Stimulated activated CD8-positive, alpha-beta memory T cell treated with anti-CD3 and anti-CD28 coated beads, Interleukin-15, amount 100 ng/mL, for 4 hours (primary cell): ENCODE data around the gene MAD1L1.

ENCODE experiments used
- DNase-seq, 2 donors: peaks; one replicate each; pipeline ENCODE4 v3.0.0-alpha.2; 2020; ENCODE audit warnings: low read depth in 2 of 2

MAD1L1 gene

DNA sequence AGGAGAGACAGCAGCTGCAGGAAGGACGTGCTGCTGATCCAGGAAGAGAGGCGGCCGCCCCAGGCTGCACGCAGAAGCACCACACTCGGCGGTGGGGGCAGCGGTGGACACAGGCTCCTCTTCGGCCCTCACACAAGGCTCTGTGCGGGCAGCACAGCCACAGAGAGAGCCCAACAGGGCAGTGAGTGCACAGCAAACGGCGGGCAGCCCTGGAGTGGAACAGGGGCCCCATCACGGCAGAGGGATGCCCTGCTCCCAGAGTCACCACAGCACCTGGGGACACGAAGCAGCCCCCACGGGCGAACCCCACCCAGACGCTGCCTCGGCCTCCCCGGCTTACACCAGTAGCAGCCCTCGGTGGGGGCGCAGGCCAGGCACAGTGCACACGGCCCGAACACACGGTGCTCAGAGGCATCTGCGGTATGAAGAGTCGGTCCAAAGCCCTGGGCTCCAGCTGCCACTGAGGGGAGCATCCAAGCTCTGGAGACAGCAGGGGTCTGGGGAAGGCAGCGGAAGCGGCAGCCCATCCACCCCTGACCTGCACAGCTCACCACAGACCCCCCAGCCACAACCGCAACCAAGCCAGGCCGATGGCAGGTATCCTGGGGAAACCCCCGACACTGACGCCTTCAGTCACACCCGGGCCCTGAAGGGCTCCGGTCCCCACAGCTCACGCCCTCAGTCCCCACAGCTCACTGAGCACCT is 26.1 kb upstream of the MAD1L1 start:
- DNase-seq = no peak

DNA sequence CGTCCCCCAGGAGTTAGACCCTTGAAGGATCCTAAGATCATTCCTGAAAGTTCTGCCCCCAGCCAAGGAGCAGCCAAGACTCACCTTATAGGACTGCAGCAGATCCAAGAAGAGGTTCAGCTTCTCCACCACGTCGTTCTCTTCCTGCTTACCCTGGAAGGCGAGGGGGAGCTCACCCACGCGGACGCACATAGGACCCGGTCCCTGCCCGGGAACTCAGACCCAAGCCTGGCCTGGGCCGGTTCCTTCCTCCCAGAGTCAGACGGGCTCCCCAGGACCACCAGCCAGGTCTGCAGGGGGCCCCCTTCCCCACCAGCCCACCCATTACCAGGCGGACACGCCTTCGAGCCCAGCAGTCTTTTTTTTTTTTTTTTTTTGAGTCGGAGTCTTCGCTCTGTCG is 24.9 kb upstream of the MAD1L1 start:
- no peak for DNase-seq

DNA sequence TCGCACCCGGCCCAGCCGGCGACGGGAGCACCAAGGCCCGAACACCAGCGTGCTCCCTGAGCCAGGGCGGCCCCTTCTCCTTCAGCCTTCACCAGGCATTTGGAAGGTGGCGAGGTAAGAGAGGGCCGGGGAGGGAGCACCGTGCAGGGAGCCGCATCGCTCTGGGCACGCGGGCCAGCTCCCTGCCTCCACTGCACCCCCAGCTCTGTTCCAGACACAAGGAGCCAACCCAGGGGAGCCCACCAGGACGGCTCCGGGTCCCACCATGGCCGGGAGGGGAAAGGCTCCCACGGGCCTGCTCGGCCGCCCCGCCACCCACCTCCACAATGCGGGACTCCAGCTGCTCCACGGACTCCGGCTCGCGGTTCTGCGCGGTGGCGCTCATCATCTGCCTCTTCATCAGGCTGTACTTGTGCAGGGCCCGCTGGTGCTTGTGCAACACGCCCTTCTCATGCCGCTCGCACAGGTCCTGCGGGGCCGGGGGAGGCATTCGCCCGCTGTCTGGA is 24.4 kb upstream of the MAD1L1 start:
- DNase-seq = no peak

DNA sequence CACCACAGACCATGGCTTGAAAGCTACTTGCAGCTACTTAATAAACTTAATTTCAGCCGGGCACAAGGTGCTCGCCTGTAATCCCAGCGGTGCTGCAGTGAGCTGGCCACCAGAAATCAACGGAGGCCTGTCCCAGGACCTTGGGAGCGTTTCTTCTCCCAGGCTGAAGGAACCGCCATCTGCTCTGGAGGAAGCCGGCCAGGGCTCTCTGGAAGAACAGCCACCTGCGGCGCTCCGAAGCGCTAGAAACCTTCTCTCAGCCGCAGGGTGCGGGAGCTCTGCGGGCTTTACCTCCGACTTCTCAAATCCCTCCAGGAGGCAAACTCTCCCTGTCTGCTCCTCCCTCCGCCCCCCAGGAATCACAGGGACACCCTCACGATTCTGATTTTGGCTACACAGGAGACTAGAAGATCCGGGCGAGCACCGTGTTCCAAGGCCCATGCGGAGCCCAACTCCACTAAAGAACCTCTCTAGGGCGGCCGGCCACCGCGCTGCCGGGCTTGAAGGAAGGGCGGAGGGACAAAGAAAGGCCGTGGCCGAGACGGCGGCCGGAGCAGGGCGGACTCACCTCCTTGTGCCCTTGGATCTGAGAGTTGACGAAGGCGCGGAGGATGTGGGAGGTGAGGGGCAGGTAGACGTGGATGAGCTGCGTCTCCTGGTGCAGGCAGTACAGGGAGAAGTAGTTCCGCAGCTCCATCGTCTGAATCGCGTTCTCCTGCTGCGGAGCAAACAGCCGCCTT is 23.7 kb upstream of the MAD1L1 start:
- DNase-seq = no peak

DNA sequence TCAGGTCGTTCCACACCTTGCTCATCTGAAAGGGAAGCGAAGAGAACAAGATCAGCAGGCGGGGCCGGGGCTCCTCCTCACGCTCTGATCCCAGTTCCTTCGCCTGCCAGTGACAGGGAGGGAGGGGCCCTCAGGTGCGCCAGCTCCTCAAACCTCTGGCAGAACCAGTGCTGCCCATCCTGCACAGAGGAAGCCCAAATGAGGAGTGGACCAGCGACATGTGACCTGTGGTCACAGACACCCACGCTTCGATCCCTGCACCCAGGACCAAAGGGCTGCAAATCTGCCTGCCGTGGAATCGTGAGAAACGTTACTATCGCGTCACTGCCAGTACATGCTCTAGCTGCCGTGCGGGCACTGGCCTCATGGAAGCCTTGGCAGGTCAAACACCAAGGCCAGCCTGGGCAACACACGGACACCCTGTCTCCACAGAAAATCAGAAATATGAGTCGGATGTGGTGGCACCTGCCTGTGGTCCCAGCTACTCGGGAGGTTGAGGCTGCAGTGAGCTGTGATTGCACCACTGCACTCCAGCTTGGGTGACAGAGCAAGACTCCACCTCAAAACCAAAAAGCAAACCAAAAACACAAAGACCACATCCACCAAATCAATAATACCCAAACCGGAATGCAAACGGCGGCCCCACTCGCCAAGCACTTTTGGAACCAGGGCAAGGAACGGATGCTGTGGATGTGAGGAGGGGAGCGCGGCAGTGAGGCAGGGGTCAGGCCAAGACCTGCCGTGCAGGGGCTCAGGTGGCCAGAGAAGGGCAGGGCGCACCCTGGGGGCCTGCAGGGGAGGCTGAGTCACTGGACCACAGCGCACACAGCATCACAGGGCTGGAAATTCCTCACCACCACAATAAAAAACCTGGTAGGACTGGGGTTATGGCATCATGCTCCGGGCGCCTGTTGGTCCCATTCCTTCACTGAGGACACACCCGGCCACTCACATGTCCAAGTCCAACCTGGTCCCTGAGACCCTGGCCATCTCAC is 22.7 kb upstream of the MAD1L1 start:
- DNase-seq = no peak

DNA sequence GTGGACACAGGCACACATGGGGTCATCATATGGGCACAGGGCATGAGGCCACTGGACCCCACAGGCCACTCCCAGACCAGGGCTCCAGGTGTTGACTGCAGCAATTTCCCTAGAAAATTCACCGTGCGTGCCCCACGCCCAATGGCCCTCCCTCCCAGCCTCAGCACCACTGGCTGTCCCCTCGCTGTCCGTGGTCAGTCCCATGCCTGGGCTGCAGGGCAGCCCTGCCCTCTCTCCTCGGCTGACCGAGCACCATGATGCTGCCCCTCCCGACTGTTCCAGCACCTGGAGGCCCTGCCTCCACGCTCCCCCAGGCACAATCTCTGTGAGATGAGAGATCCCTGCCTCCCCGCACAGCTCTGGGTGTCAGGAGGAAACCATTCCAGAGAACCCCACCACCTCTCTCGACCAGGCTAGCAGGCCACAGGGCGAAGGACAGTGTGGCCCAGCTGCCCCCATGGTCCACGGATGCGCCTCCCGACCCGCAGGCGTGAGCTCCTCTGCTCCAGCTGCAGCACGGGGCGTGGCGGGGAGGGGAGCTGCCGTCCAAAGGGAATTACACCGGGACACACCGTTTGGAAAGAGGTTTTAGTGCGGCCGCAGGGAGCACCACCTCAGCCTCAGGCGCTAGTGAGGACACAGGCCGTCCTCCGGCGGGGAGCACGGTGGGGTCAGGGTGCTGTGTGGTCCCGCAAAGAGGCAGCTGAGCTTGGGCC is 21.8 kb upstream of the MAD1L1 start:
- no peak for DNase-seq

DNA sequence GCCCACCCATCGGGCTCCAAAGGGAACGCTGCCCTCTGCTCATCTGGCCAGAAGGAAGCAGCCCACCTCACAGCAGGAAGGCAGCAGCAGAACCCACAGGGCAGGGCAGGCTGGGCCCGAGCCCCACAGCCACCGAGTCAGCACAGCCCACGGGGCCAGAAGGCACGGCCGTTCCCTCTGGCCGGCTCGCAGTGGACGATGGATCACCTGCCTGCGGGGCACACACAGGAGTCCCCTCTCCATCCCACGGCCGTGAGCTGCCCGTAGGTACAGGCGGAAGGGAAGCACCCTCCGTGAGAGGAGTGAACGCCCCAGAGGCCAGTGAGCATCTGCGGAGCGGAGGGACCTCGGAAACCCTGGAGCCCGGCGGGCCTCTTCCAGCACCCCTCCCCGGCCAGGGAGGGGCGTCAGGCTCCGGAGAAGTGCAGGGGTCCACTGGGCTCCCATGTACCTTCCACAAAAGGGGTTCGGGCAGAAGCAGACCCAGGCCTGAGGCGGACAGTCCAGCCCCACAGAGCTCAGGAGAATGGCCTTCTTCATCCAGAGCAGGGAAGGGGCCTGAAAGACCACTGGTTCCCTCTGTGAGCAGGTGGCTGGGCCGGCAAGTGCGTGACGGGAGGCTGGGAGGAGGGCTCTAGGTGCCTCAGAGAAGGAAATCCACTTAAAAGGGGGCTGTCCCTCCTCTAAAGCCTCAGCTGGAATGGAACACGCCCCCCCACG is 20.9 kb upstream of the MAD1L1 start:
- DNase-seq = no peak

DNA sequence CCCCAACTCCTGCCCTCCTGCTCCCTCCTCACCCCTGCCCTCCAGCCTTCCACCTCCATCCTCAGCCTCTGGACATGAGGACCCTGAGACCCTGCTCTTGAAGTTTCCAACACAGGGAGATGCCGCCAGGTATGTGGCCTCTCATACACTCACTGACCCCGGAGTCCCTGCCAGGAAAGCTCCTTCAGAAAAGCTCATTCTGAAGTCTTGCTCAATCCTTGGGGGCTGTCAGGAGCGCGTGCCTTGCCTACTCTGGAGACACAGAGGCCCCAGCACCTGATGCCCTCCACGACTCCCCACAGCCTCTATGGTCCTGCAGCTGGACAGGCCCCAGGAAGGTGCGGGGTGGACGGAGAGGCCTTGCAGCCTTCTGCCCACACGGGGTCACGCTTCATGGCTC is 20.3 kb upstream of the MAD1L1 start:
- DNase-seq = no peak

DNA sequence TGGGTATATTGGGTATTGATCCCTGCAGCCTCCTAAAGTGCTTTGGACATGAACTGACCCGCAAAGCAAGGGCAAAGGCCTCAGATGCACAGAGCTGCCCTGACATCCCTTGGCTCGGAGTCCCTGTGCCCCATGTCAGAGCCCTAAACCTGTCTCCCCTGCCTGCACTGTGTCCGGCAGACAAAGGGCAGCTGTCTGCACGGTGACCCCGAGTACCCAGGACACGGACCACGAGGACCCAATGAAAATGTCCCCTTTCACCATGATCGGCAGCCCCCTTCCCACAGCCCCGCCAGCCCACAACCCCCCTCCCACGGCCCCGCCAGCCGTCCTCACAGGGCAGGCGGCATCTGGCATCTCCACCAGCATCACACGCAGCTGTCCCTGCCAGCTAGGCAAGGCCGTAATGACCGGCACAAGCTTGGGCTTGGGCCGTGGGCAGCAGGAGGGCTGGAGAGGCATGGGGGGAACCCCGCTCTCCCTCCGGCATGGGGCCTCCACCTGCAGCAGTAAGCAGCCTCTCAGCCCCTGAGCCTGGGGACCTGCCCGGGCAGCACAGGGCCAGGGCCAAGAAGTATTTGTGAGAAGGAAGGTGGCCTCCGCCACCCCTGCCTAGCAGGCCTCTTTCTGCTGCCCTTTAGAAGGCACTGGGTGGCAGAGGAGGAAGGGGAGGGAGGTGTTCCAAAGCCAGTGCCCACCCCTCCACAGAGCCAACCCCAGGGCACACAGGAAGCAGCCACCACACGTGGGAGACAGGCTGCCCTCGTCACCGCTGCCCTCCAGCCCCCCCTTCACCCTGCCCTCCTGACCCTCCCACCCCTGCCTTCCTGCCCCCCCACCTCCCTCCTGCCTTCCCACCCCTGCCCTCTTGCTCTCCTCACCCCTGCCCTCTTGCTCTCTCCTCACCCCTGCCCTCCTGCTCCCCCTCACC is 19.4 kb upstream of the MAD1L1 start:
- no peak for DNase-seq

DNA sequence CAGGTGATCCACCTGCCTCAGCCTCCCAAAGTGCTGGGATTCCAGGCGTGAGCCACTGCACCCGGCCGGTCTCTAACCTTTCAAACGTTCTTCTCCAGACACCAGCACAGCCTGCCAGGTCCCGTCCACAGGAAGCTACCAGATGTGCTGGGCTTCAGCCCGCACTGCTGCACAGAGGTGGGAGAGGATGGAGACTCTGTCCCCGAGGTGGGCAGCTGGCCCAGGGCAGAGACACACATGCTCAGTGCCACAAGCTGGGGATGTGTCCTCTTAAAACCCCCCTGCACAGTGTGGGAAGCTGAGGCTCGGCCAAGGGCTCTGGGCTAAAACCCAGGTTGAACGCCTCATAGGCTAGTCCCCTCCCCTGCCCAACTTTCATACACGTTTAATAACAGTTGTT is 18.6 kb upstream of the MAD1L1 start:
- no peak for DNase-seq

DNA sequence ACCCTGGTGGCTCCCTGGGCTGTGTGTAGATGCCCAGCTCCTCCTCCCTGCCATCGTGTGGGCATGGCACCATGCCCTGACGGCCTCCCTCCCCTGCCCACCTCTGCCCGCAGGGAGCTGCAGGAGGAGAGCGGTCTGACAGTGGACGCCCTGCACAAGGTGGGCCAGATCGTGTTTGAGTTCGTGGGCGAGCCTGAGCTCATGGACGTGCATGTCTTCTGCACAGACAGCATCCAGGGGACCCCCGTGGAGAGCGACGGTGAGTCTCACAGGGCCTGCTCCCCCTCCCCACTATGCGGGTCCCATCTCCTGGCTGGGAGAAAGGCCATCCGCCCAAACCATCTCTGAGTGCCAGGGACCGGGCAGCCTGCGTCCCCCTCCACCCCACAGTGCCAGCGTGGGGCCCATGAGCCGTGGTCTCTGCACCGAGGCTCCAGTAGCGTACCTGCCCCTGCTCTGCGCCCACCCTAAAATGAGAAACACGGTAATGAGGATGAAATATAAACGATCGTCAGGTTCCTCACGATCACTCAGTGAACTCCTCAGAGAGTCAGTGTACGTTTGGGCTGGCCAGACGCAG is 17.1 kb upstream of the MAD1L1 start:
- no peak for DNase-seq

DNA sequence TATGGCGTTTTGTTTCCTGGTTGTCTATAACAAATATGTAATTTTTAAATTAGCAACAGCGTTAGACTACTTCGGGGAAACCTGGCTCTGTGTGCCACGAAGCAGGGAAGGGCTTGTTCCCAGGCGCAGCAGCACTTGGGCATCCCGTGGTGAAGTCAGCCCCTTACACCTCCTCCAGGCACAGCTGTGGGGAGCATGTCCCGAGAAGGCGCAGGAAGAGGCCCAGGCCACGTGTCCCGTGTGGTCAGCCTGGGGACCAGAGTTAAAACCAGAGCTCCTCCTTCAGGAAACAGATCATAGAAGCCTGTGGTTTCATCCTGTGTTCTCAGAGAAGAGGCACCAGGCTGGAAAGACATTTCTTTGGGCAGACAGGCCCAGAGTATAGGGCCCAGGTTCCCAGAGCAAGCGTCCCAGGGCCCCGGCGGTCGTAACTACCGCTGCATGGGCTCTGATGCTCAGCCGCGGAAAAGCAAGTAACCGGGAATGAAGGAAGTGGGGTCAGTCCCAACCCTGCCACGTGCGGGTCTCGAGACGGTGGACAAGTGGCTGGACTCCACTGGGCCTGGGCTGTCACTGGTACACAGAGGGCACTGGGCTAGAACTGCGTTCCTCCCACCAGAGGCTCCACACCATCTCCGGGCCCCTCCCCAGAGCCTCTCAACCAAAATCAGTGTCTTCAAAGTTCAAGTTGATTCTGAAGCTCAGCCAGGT is 16.4 kb upstream of the MAD1L1 start:
- DNase-seq = no peak

DNA sequence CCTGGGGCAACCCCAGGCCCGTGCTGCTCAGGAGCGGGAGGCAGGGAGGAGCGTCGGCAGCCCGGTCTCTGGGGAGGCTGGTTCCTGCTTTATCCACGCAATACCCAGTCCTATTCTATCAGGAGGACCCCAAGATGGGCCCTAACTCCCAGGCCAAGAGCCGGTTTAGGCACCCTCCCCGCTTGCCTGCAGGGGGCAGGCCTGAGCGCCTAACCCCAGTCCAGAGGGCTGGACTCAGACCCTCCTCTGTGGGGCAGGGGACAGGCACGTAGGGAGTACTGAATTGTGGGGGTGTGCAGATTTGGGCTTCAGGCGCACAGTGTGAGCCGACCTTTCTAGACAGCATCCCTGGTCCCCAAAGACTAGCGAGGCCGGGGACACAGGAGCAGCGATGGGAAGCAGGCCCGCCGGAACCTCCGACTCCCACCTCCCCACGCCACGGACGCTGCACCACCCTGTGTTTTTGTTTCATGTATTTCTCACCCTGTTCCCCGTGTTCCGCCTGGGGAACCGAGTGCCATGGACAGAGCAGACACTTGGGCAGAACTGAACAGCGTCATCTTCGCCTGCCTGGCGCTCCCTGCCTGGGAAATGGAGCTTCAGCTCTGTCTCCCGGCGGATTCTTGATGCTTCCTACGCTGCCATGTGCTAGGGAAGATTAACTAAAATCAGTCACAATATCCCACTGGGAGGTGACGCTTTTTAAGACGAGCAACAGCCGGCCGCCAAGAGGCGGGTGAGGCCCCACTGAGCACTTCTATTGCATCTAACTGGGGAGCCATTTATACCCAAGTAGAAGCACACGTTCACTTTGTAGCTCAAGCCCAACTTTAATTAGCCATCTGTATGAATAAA is 14.6 kb upstream of the MAD1L1 start:
- no peak for DNase-seq

DNA sequence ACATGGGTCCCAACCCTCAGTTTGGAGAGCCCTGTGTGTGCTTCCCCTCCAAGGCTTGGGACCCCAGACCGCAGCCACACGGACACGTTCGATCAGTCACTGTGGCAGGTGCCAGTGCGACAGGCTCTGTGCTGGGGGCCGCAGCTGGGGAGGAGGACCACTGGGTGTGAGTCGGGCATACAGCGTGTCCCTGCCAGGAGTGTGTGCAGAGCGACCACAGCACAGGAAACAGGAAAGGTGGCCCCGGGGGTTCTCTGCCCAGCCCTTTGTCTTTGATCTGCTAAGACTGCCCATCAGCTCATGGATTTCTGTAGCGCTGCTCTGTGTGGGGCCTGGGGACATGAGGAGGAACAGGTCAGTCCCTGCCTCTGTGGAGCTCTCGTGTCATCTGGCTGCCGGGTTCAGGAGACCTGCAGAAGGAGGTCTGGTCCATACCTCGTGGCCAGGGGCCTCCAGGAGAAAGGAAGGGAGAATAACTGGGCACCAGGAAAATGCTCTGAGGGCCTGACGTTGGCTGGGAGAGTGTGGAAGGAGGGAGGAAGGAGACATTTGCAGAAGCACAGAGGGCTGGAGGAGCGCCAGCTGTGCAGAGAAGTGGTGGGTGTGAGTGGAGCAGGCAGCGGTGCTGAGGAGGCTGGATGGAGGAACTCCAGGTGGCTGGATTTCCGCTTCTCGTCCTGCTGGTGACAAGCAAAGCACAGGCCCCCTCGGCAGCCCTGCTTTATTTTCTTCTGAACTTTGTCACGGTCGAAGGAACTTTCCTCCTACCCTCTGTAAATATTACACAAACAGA is 13.3 kb upstream of the MAD1L1 start:
- DNase-seq = no peak

DNA sequence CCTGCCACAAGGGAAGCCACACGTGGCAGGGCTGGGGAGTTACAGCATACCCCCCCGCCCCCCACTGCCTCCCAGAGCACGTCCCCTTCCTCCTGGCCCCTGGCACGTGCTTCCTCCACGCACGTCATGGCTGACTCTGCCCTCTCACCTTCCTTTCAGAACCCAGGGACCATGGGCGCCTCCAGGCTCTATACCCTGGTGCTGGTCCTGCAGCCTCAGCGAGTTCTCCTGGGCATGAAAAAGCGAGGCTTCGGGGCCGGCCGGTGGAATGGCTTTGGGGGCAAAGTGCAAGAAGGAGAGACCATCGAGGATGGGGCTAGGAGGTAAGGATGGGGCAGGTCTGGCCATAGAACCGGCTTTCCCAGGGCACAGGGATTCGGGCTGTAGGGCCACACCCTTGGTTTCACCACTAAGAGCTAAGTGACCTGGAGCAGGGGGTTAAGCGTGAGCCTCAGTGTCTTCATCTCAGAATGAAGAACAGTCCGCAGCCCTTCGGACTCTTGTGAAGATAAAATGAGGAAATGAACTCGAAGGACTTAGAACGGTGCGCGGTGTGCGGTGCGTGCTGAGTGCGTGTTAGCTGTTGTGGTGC is 11.8 kb upstream of the MAD1L1 start:
- no peak for DNase-seq

DNA sequence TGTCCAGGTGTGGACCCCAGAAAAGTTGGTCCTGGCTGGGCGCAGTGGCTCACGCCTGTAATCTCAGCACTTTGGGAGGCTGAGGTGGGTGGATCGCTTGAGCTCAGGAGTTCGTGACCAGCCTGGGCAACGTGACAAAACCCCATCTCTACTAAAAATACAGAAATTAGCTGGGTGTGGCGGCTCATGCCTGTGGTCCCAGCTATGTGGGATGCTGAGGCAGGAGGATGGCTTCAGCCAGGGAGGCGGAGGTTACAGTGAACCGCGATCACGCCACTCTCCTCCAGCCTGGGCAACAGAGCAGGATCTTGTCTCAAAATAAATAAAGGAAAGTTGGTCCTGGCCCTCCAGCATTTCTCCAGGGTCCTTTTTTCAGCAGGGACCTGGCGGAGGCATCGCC is 10.7 kb upstream of the MAD1L1 start:
- DNase-seq = no peak
